Trophoblast cell (in vitro differentiated cells and primary cell): ENCODE measurements around the gene PRPSAP1.

Source experiments
- DNase-seq, 2 donors: peaks; one replicate each; pipeline ENCODE4 v3.0.0-alpha.2; 2016
- H2AFZ ChIP-seq: 2 replicates; pipeline ENCODE4 v1.6.1; 2013; ENCODE audit warnings: low read length, moderate library complexity, mild to moderate bottlenecking; ENCODE audit not compliant: insufficient read depth, poor library complexity
- H2AK5ac ChIP-seq: 2 replicates; pipeline ENCODE4 v1.6.1; 2013; ENCODE audit warnings: mild to moderate bottlenecking, low read length
- H2BK120ac ChIP-seq: 2 replicates; pipeline ENCODE4 v1.6.1; 2013; ENCODE audit warnings: low read length, mild to moderate bottlenecking, moderate library complexity; ENCODE audit not compliant: insufficient read depth, poor library complexity
- H2BK12ac ChIP-seq: 2 replicates; pipeline ENCODE4 v1.6.1; 2013; ENCODE audit warnings: mild to moderate bottlenecking, low read length, moderate library complexity
- H2BK5ac ChIP-seq: 2 replicates; pipeline ENCODE4 v1.6.1; 2013; ENCODE audit warnings: low read length, low read depth, moderate library complexity, mild to moderate bottlenecking; ENCODE audit not compliant: poor library complexity
- H3K14ac ChIP-seq: 2 replicates; pipeline ENCODE4 v1.6.1; 2013; ENCODE audit warnings: mild to moderate bottlenecking, low read length
- H3K18ac ChIP-seq: 2 replicates; pipeline ENCODE4 v1.6.1; 2013; ENCODE audit warnings: mild to moderate bottlenecking, low read length
- H3K23ac ChIP-seq: 2 replicates; pipeline ENCODE4 v1.6.1; 2013; ENCODE audit warnings: low read length
- H3K27ac ChIP-seq: 2 replicates; pipeline ENCODE4 v1.5.1; 2013; ENCODE audit warnings: low read depth, mild to moderate bottlenecking, inconsistent platforms, low read length, moderate library complexity
- H3K27me3 ChIP-seq: 2 replicates; pipeline ENCODE4 v1.6.1; 2013; ENCODE audit warnings: inconsistent platforms, mild to moderate bottlenecking, low read length, moderate library complexity; ENCODE audit not compliant: insufficient read depth
- H3K36me3 ChIP-seq, 2 experiments: 1 replicate in 1 of 2; 2 replicates in 1 of 2; pipeline ENCODE4 v1.6.1; 2013; ENCODE audit warnings: low read length in 2 of 2, mild to moderate bottlenecking in 2 of 2, moderate library complexity in 1 of 2; ENCODE audit not compliant: insufficient read depth in 2 of 2, control insufficient read depth in 1 of 2
- H3K4ac ChIP-seq: 2 replicates; pipeline ENCODE4 v1.6.1; 2013; ENCODE audit warnings: low read depth, mild to moderate bottlenecking, low read length, moderate library complexity
- H3K4me1 ChIP-seq, 2 experiments: 1 replicate in 1 of 2; 2 replicates in 1 of 2; pipeline ENCODE4 v1.6.1; 2013; ENCODE audit warnings: low read length in 2 of 2, mild to moderate bottlenecking in 2 of 2, moderate library complexity in 1 of 2; ENCODE audit not compliant: insufficient read depth in 2 of 2, control insufficient read depth in 1 of 2
- H3K4me2 ChIP-seq: 2 replicates; pipeline ENCODE4 v1.6.1; 2013; ENCODE audit warnings: inconsistent platforms, mild to moderate bottlenecking, low read length, moderate library complexity
- H3K4me3 ChIP-seq: 2 replicates; pipeline ENCODE4 v1.5.1; 2013; ENCODE audit warnings: mild to moderate bottlenecking, low read depth, low read length, inconsistent platforms
- H3K79me1 ChIP-seq: one replicate; pipeline ENCODE4 v1.6.1; 2013; ENCODE audit warnings: low read length
- H3K79me2 ChIP-seq: 2 replicates; pipeline ENCODE4 v1.6.1; 2013; ENCODE audit warnings: low read length, mild to moderate bottlenecking; ENCODE audit not compliant: control insufficient read depth, insufficient read depth, poor library complexity
- H3K9ac ChIP-seq: 2 replicates; pipeline ENCODE4 v1.6.1; 2013; ENCODE audit warnings: mild to moderate bottlenecking, low read length
- H3K9me3 ChIP-seq: 2 replicates; pipeline ENCODE4 v1.6.1; 2013; ENCODE audit warnings: low read depth, mild to moderate bottlenecking, control low read depth, inconsistent platforms, low read length; ENCODE audit not compliant: insufficient read depth
- H4K12ac ChIP-seq: 2 replicates; pipeline ENCODE4 v1.6.1; 2013; ENCODE audit warnings: low read depth, mild to moderate bottlenecking, low read length, moderate library complexity
- H4K8ac ChIP-seq: 2 replicates; pipeline ENCODE4 v1.6.1; 2013; ENCODE audit warnings: low read depth, mild to moderate bottlenecking, low read length, moderate library complexity
- H4K91ac ChIP-seq: one replicate; pipeline ENCODE4 v1.6.1; 2013; ENCODE audit warnings: low read depth, mild to moderate bottlenecking, low read length, moderate library complexity
- WGBS: extraction: QIAGEN DNeasy Blood & Tissue Kit; methylation state at CpG from one replicate; pipeline ENCODE4 v1.1.7; 2013; ENCODE audit warnings: missing lambda C conversion rate; ENCODE audit not compliant: insufficient read length, insufficient coverage; ENCODE audit errors: extremely low coverage; 5-methylcytosine and 5-hydroxymethylcytosine counted together

The PRPSAP1 gene

GRCh38 chr17:76293106-76293505 lies 60.6 kb downstream of the PRPSAP1 start:
- peaks cover 4% of the 10 kb centered on the region for H3K9me3 ChIP-seq
- H2BK120ac ChIP-seq, result no peak overlapping the region
- WGBS, result no CpG with 5 or more reads among the region's 7 CpGs
- no peaks in the 10 kb centered on the region for H3K79me2 ChIP-seq
- no peak overlapping the region for H2BK12ac ChIP-seq
- no peak overlapping the region for H3K4me2 ChIP-seq
- no peak overlapping the region for H3K9ac ChIP-seq
- no peak overlapping the region for H3K4ac ChIP-seq
- no peak overlapping the region for H3K27ac ChIP-seq
- H3K27me3 ChIP-seq, result no peaks in the 10 kb centered on the region
- H3K14ac ChIP-seq, result no peak overlapping the region
- no peak overlapping the region for H2AFZ ChIP-seq
- no peak overlapping the region for H3K4me3 ChIP-seq
- no peak overlapping the region for H3K23ac ChIP-seq
- H4K91ac ChIP-seq, result no peak overlapping the region
- DNase-seq, result no peak
- H3K4me1 ChIP-seq, result no peaks in the 10 kb centered on the region
- peaks cover 9 to 24% of the 10 kb centered on the region in 2 experiments for H3K36me3 ChIP-seq
- no peak overlapping the region for H2AK5ac ChIP-seq
- H3K18ac ChIP-seq, result no peak overlapping the region
- H3K79me1 ChIP-seq, result no peaks in the 10 kb centered on the region
- H4K8ac ChIP-seq, result no peak overlapping the region
- H2BK5ac ChIP-seq, result no peak overlapping the region
- no peak overlapping the region for H4K12ac ChIP-seq

GRCh38 chr17:76292567-76292966 lies 61.1 kb downstream of the PRPSAP1 start:
- H2BK120ac ChIP-seq, result no peak overlapping the region
- no peak overlapping the region for H2AFZ ChIP-seq
- no peak overlapping the region for H2BK5ac ChIP-seq
- no CpG with 5 or more reads among the region's 4 CpGs for WGBS
- no peak for DNase-seq
- no peaks in the 10 kb centered on the region for H3K27me3 ChIP-seq
- H3K79me2 ChIP-seq, result no peaks in the 10 kb centered on the region
- H3K79me1 ChIP-seq, result no peaks in the 10 kb centered on the region
- H2BK12ac ChIP-seq, result no peak overlapping the region
- no peak overlapping the region for H3K27ac ChIP-seq
- H3K14ac ChIP-seq, result no peak overlapping the region
- no peak overlapping the region for H4K8ac ChIP-seq
- no peaks in the 10 kb centered on the region for H3K4me1 ChIP-seq
- no peak overlapping the region for H3K4ac ChIP-seq
- H2AK5ac ChIP-seq, result no peak overlapping the region
- no peak overlapping the region for H4K12ac ChIP-seq
- H3K9me3 ChIP-seq, result peaks cover 4% of the 10 kb centered on the region
- peaks cover 9 to 24% of the 10 kb centered on the region in 2 experiments for H3K36me3 ChIP-seq
- H3K4me3 ChIP-seq, result no peak overlapping the region
- no peak overlapping the region for H3K23ac ChIP-seq
- no peak overlapping the region for H3K9ac ChIP-seq
- no peak overlapping the region for H3K18ac ChIP-seq
- no peak overlapping the region for H3K4me2 ChIP-seq
- H4K91ac ChIP-seq, result no peak overlapping the region

DNA sequence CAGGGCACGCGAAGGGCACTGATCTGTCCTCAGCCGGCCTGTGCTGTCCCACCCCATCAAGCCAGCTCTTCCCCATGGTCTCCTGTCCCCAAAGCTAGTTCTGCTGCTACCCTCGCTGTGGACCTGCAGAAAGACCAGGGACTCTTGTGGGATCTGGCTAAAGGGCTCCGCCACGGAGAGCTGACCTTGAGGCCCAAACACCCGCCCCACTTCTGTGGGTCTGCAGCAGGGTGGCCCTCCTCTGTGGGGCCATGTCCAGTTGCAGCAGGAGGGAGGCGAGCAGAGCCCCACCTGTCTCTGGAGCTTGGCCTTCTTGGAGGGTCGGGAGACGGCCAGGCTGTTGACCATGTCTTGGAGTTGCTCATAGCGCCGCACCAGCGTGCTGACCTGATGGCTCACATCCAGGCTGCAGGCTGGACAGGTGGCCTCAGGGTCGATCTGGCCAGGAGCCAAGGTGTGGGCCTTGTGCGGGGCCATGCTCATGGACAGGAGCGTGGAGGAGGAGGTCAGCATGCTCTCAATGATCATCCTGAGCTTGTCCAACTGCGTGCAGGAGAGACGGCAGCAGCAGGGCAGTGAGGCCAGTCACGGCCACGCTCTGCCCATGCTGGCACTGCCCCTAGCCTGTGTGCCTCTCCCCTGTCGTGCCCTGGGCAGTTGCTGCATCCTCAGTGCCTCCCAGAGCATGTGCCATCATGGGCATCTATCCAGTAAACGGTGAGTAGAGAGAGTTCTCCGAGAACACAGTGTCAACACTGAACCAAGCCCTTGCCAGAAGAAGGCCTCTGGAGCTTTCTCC lies 71.9 kb downstream of the PRPSAP1 start:
- Histone ChIP-seq H4K8ac (no peak overlapping the region), H2BK12ac (no peak overlapping the region), H3K79me2 (no peaks in the 10 kb centered on the region), H3K9ac (no peak overlapping the region), H3K4me1 (peaks cover 9 to 16% of the 10 kb centered on the region in 2 experiments), H2BK5ac (no peak overlapping the region), H2AFZ (no peak overlapping the region), H3K4me2 (no peak overlapping the region), H2BK120ac (no peak overlapping the region), H3K18ac (no peak overlapping the region), H4K91ac (no peak overlapping the region), H3K36me3 (no peaks in the 10 kb centered on the region), H3K27ac (no peak overlapping the region), H3K27me3 (no peaks in the 10 kb centered on the region), H3K14ac (no peak overlapping the region), H3K9me3 (no peaks in the 10 kb centered on the region), H3K23ac (no peak overlapping the region), H2AK5ac (no peak overlapping the region), H3K4ac (no peak overlapping the region), H4K12ac (no peak overlapping the region), H3K4me3 (no peak overlapping the region), H3K79me1 (peaks cover 6% of the 10 kb centered on the region)
- no peak for DNase-seq
- WGBS, result no CpG with 5 or more reads among the region's 23 CpGs

- Histone ChIP-seq H3K79me2 (no peaks in the 10 kb centered on the region), H4K91ac (no peak overlapping the region)
- no CpG with 5 or more reads among the region's 15 CpGs for WGBS
Measured at GRCh38 chr17:76280650-76281049, 73.1 kb downstream of the PRPSAP1 start.

More at GRCh38 chr17:76280650-76281049, 73.1 kb downstream of the PRPSAP1 start:
- no peak overlapping the region for H2BK12ac ChIP-seq
- no peak overlapping the region for H3K4me2 ChIP-seq
- H3K9me3 ChIP-seq, result no peaks in the 10 kb centered on the region
- H3K27me3 ChIP-seq, result no peaks in the 10 kb centered on the region
- H3K4ac ChIP-seq, result no peak overlapping the region
- peaks cover 19 to 25% of the 10 kb centered on the region in 2 experiments for H3K4me1 ChIP-seq
- H3K79me1 ChIP-seq, result peaks cover 15% of the 10 kb centered on the region
- H2AK5ac ChIP-seq, result no peak overlapping the region
- DNase-seq, result no peak
- no peaks in the 10 kb centered on the region for H3K36me3 ChIP-seq
- no peak overlapping the region for H4K12ac ChIP-seq
- no peak overlapping the region for H3K14ac ChIP-seq
- H3K9ac ChIP-seq, result no peak overlapping the region
- no peak overlapping the region for H3K23ac ChIP-seq
- no peak overlapping the region for H3K4me3 ChIP-seq
- no peak overlapping the region for H3K27ac ChIP-seq
- H2AFZ ChIP-seq, result no peak overlapping the region
- H2BK5ac ChIP-seq, result no peak overlapping the region
- no peak overlapping the region for H2BK120ac ChIP-seq
- H4K8ac ChIP-seq, result no peak overlapping the region
- no peak overlapping the region for H3K18ac ChIP-seq
